ENCODE data around the gene SGCD. TPM values are rescaled to one million over a fixed set of nuclear protein-coding genes. Genes with fewer than 3 reads are reported as not detected.

The SGCD gene
- total RNA-seq, 1 donor from 2014 or later: 75.2 TPM

GRCh38 chr5:156351423-156351822, 24.5 kb downstream of the SGCD start:
- DNase-seq (ENCODE audit: missing footprints) (no peak), ATAC-seq (no peak)
- intact Hi-C loops (cut with DNase I): no loop called here

GRCh38 chr5:156354571-156354970, 27.6 kb downstream of the SGCD start:
- intact Hi-C loops (cut with DNase I): no loop called here
- ATAC-seq (no peak), DNase-seq (ENCODE audit: missing footprints) (no peak)

- ATAC-seq: no peak
- intact Hi-C loops (cut with DNase I): no loop called here
These were observed 29.3 kb downstream of the SGCD start for GRCh38 chr5:156356238-156356637.

GRCh38 chr5:156359476-156359875, 32.5 kb downstream of the SGCD start:
- intact Hi-C loops (cut with DNase I): no loop called here
- DNase-seq (ENCODE audit: missing footprints) (no peak), ATAC-seq (no peak)

More at GRCh38 chr5:156356238-156356637, 29.3 kb downstream of the SGCD start:
- DNase-seq (ENCODE audit: missing footprints): no peak

- intact Hi-C loops (cut with DNase I): no loop called here
- no peak for DNase-seq (ENCODE audit: missing footprints)
- no peak for ATAC-seq
These were observed 34.6 kb downstream of the SGCD start for GRCh38 chr5:156361436-156362109.

GRCh38 chr5:156363861-156364260, 36.9 kb downstream of the SGCD start:
- ATAC-seq (no peak), DNase-seq (ENCODE audit: missing footprints) (no peak)
- intact Hi-C loops (cut with DNase I): no loop called here

- intact Hi-C loops (cut with DNase I): no loop called here
- no peak for ATAC-seq
- no peak for DNase-seq (ENCODE audit: missing footprints)
These were observed 39.6 kb downstream of the SGCD start for GRCh38 chr5:156366521-156366920.

GRCh38 chr5:156367597-156367996, 40.6 kb downstream of the SGCD start:
- no peak for DNase-seq (ENCODE audit: missing footprints)
- intact Hi-C loops (cut with DNase I): no loop called here
- peak; percentile 50 for ATAC-seq

GRCh38 chr5:156375895-156376495, 49.0 kb downstream of the SGCD start:
- no peak for ATAC-seq
- intact Hi-C loops (cut with DNase I): no loop called here
- DNase-seq (ENCODE audit: missing footprints): no peak

- ATAC-seq: no peak
- no peak for DNase-seq (ENCODE audit: missing footprints)
- intact Hi-C loops (cut with DNase I): no loop called here
These were observed 49.8 kb downstream of the SGCD start for GRCh38 chr5:156376751-156377150.

GRCh38 chr5:156378159-156378558, 51.2 kb downstream of the SGCD start:
- no peak for ATAC-seq
- intact Hi-C loops (cut with DNase I): no loop called here
- no peak for DNase-seq (ENCODE audit: missing footprints)

- ATAC-seq (no peak), DNase-seq (ENCODE audit: missing footprints) (no peak)
- intact Hi-C loops (cut with DNase I): no loop called here
These were observed 52.2 kb downstream of the SGCD start for GRCh38 chr5:156379206-156379605.

GRCh38 chr5:156380848-156381247, 53.9 kb downstream of the SGCD start:
- DNase-seq (ENCODE audit: missing footprints) (no peak), ATAC-seq (no peak)
- intact Hi-C loops (cut with DNase I): no loop called here

- intact Hi-C loops (cut with DNase I): no loop called here
- peak; percentile 80 for ATAC-seq
- DNase-seq (ENCODE audit: missing footprints): no peak
These were observed 56.7 kb downstream of the SGCD start for GRCh38 chr5:156383510-156384265.

- intact Hi-C loops (cut with DNase I): no loop called here
- ATAC-seq: no peak
- DNase-seq (ENCODE audit: missing footprints): no peak
These were observed 58.5 kb downstream of the SGCD start for GRCh38 chr5:156385416-156385815.

GRCh38 chr5:156386976-156387375, 60.0 kb downstream of the SGCD start:
- DNase-seq (ENCODE audit: missing footprints) (no peak), ATAC-seq (no peak)
- intact Hi-C loops (cut with DNase I): no loop called here

GRCh38 chr5:156387391-156387790, 60.4 kb downstream of the SGCD start:
- DNase-seq (ENCODE audit: missing footprints): no peak
- ATAC-seq: no peak
- intact Hi-C loops (cut with DNase I): no loop called here

- intact Hi-C loops (cut with DNase I): no loop called here
- no peak for DNase-seq (ENCODE audit: missing footprints)
- no peak for ATAC-seq
These were observed 61.3 kb downstream of the SGCD start for GRCh38 chr5:156388233-156388632.

- no peak for ATAC-seq
- intact Hi-C loops (cut with DNase I): no loop called here
- no peak for DNase-seq (ENCODE audit: missing footprints)
These were observed 64.2 kb downstream of the SGCD start for GRCh38 chr5:156391139-156391538.

- DNase-seq (ENCODE audit: missing footprints) (no peak), ATAC-seq (no peak)
- intact Hi-C loops (cut with DNase I): no loop called here
These were observed 67.0 kb downstream of the SGCD start for GRCh38 chr5:156393980-156394379.

All from Right ventricle myocardium inferior (tissue), 1 donor.